Astrocyte of the hippocampus (primary cell): ENCODE data around the gene FEZ2.
A peak's percentile ranks its signal among the peaks of the same experiment; 100 is the strongest.

Experiments
- DNase-seq: peaks from one replicate; pipeline ENCODE4 v3.0.0; 2011; ENCODE audit warnings: low read depth, low spot score

Gene FEZ2

GRCh38 chr2:36562973-36563532 is 34.9 kb downstream of the FEZ2 start:
- peak; percentile 41 for DNase-seq

GRCh38 chr2:36562240-36562639 is 35.7 kb downstream of the FEZ2 start:
- peak; percentile 70 for DNase-seq

GRCh38 chr2:36561237-36561944 is 36.6 kb downstream of the FEZ2 start:
- peak; percentile 94 for DNase-seq

GRCh38 chr2:36560726-36561125 is 37.2 kb downstream of the FEZ2 start:
- no peak for DNase-seq

GRCh38 chr2:36559221-36559942 is 38.6 kb downstream of the FEZ2 start:
- DNase-seq, result no peak

GRCh38 chr2:36556842-36557241 is 41.1 kb downstream of the FEZ2 start:
- DNase-seq, result peak; percentile 67

- no peak for DNase-seq
These were observed 42.2 kb downstream of the FEZ2 start for GRCh38 chr2:36555789-36556188.

- no peak for DNase-seq
These were observed 43.4 kb downstream of the FEZ2 start for GRCh38 chr2:36554531-36554930.

GRCh38 chr2:36553683-36554082 is 44.3 kb downstream of the FEZ2 start:
- DNase-seq, result no peak

- DNase-seq, result no peak
These were observed 48.0 kb downstream of the FEZ2 start for GRCh38 chr2:36550006-36550405.

GRCh38 chr2:36549165-36549574 is 48.8 kb downstream of the FEZ2 start:
- no peak for DNase-seq

- DNase-seq, result no peak
These were observed 50.1 kb downstream of the FEZ2 start for GRCh38 chr2:36547906-36548305.

GRCh38 chr2:36545871-36546416 is 52.0 kb downstream of the FEZ2 start:
- DNase-seq, result no peak

GRCh38 chr2:36544638-36545338 is 53.2 kb downstream of the FEZ2 start:
- DNase-seq, result no peak

GRCh38 chr2:36541891-36542595 is 55.9 kb downstream of the FEZ2 start:
- DNase-seq, result no peak

- DNase-seq, result no peak
These were observed 56.8 kb downstream of the FEZ2 start for GRCh38 chr2:36540986-36541754.

GRCh38 chr2:36539631-36540030 is 58.3 kb downstream of the FEZ2 start:
- no peak for DNase-seq

GRCh38 chr2:36538335-36538734 is 59.6 kb downstream of the FEZ2 start:
- peak; percentile 51 for DNase-seq

- DNase-seq, result no peak
These were observed 61.2 kb downstream of the FEZ2 start for GRCh38 chr2:36536776-36537175.

GRCh38 chr2:36535099-36535498 is 62.9 kb downstream of the FEZ2 start:
- DNase-seq, result no peak
